WERI-Rb-1 (cell line): ENCODE results near the gene UBASH3B.

Source experiments
- DNase-seq: peaks from one replicate; pipeline ENCODE4 v3.0.0-alpha.2; 2020
- H3K27ac ChIP-seq: fragments of 250-450 bp; sonication (Bioruptor Pico); 2 replicates; pipeline ENCODE4 v1.5.1; 2020; ENCODE audit warnings: mild to moderate bottlenecking, moderate library complexity
- H3K27me3 ChIP-seq: fragments of 250-450 bp; sonication (Bioruptor Pico); 2 replicates; pipeline ENCODE4 v1.5.1; 2021; ENCODE audit warnings: mild to moderate bottlenecking, low read depth, moderate library complexity; ENCODE audit not compliant: insufficient read depth, severe bottlenecking
- H3K36me3 ChIP-seq: fragments of 250-450 bp; sonication (Bioruptor Pico); 2 replicates; pipeline ENCODE4 v1.5.1; 2020; ENCODE audit warnings: mild to moderate bottlenecking, moderate library complexity
- H3K4me3 ChIP-seq: 2 replicates; pipeline ENCODE4 v1.5.1; 2011; ENCODE audit warnings: low read depth, mild to moderate bottlenecking, control low read depth, low read length
- H3K9me3 ChIP-seq: fragments of 250-450 bp; sonication (Bioruptor Pico); 2 replicates; pipeline ENCODE4 v1.5.1; 2021; ENCODE audit warnings: mild to moderate bottlenecking, moderate library complexity; ENCODE audit not compliant: severe bottlenecking
- CTCF ChIP-seq: IDR thresholded peaks from 2 replicates; pipeline ENCODE4 v1.5.1; 2011; ENCODE audit warnings: low read depth, mild to moderate bottlenecking, control low read depth, inconsistent platforms, low read length

The UBASH3B gene

GRCh38 chr11:122650619-122651018 is 4.9 kb upstream of the UBASH3B start:
- H3K4me3 ChIP-seq, result no peak overlapping the region
- no peak for DNase-seq
- H3K9me3 ChIP-seq, result no peaks in the 10 kb centered on the region
- H3K27me3 ChIP-seq, result peaks cover 69% of the 10 kb centered on the region
- no peaks in the 10 kb centered on the region for H3K36me3 ChIP-seq
- no peak overlapping the region for H3K27ac ChIP-seq
- no peak for TF ChIP-seq CTCF

DNA sequence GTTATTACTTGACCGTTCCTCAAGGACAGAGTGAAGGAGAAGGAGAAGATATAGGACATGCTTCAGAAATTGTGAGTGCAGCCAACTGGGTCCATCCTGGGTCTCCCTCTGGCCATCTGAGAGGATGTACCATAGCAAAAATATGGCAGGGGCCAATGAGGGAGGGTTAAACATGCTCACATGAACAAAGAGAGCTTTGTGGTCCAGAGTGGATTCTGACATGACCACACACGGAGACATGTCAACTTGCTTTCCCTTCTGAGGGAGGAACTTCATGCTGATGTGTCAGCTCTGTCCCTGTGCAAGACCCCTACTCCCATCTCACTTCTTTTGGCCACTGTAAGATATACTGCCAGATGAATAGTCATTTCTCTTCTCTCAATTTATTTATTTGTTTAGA is 3.0 kb upstream of the UBASH3B start:
- Histone ChIP-seq H3K4me3 (no peak overlapping the region), H3K27me3 (peaks cover 76% of the 10 kb centered on the region), H3K27ac (no peak overlapping the region), H3K36me3 (no peaks in the 10 kb centered on the region), H3K9me3 (peaks cover 2% of the 10 kb centered on the region)
- TF ChIP-seq CTCF, result no peak
- no peak for DNase-seq

DNA sequence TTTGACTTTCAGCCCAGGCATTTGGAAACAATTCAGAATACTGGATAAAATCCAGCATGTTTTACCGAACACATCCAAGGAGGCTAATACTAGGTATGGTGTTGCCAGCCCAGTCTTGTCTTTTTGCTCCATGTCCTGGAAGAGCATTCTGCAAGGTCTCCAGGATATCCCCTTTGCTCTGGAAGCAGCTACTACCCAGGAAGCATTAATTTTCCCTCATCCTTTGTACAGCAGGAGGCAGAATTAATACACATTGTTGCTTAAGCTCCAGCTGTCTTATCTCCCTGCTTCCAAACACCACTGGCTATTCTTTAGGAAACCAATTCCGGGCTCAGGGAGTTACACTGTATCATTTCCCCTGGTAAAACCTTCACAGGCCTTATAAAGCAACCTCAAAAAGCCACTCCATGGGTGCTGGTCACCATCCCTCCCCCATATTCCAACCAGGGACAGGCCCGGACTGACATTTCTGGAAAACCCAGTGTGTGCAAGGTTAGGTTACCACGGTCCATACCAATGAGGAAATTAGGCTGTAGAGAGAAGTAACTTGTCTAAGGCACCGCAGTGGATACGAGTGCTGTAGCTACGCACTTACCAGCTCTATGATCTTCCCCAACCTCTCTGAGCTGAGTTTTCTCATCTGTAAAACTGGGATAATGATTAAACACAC is 1.5 kb upstream of the UBASH3B start:
- DNase-seq, result no peak
- no peak overlapping the region for H3K4me3 ChIP-seq
- no peak for TF ChIP-seq CTCF
- H3K36me3 ChIP-seq, result no peaks in the 10 kb centered on the region
- H3K9me3 ChIP-seq, result peaks cover 17% of the 10 kb centered on the region
- no peak overlapping the region for H3K27ac ChIP-seq
- H3K27me3 ChIP-seq, result peaks cover 87% of the 10 kb centered on the region

DNA sequence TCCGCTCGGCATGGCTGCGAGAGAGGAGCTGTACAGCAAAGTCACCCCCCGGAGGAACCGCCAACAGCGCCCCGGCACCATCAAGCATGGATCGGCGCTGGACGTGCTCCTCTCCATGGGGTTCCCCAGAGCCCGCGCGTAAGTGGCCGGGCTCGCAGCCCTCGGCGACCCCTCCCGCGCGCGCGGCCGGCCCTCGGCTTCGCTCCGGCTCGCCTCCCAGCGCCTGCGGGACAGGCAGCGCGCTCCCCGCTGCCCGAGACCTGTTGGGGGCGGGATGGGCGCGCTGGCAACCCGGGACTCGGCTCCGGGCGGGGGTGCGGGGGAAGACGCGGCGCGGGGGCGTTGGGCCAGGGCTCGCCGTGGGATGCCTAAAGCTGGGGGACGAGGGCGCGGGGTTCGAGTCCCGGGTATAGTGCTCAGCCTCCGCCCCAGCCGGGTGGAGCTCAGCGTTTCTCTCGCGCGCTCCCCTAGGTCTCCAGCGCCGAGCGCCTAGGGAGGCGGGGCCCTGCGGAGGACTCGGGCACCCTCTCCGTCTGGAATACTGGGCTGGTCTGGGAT is 630 bp downstream of the UBASH3B start:
- Histone ChIP-seq H3K36me3 (no peaks in the 10 kb centered on the region), H3K9me3 (peaks cover 20% of the 10 kb centered on the region), H3K4me3 (peak overlapping the region; percentile 50), H3K27me3 (peaks cover 96% of the 10 kb centered on the region), H3K27ac (no peak overlapping the region)
- DNase-seq, result peak; percentile 16
- no peak for TF ChIP-seq CTCF

- Histone ChIP-seq H3K36me3 (no peaks in the 10 kb centered on the region), H3K27me3 (peaks cover 95% of the 10 kb centered on the region), H3K4me3 (peak overlapping the region; percentile 7), H3K9me3 (peaks cover 20% of the 10 kb centered on the region), H3K27ac (no peak overlapping the region)
- peak; percentile 9 for DNase-seq
- TF ChIP-seq CTCF, result no peak
These were observed 1.1 kb downstream of the UBASH3B start for GRCh38 chr11:122656631-122657101.
